CD4-positive, alpha-beta T cell (primary cell): Measurements from ENCODE around the gene SPTBN1. TPM values are rescaled to one million over a fixed set of nuclear protein-coding genes. Genes with fewer than 3 reads are reported as not detected.
"Not testable (repeated sequence)": the region's sequence is repeated elsewhere in the genome, so short reads cannot be mapped to it uniquely, and the experiment has no call there.

ENCODE experiments used
- ATAC-seq: fragments of 200-7000 bp; cut with Tn5 transposase; one replicate; pipeline ENCODE4 v1.10.0; 2022; ENCODE audit warnings: mild to moderate bottlenecking; ENCODE audit not compliant: poor library complexity
- CTCF ChIA-PET: fragments of 350-600 bp; sonication (Branson Sonifier 250); formaldehyde crosslinking; loops from one replicate; lab custom pipeline; 2021; ENCODE audit warnings: antibody characterized with exemption, inconsistent platforms; lab: Charles Lee
- POLR2A ChIA-PET: fragments of 350-600 bp; sonication (Branson Sonifier 250); formaldehyde crosslinking; loops from one replicate; lab custom pipeline; 2021; ENCODE audit warnings: antibody characterized with exemption, inconsistent platforms; lab: Charles Lee
- DNase-seq, 14 experiments: peaks; one replicate each; pipeline ENCODE4 v3.0.0-alpha.2; 2013 to 2020; ENCODE audit warnings: mixed read lengths in 2 of 14
- H3K27ac ChIP-seq, 2 donors: one replicate each; pipeline versions ENCODE4 v1.5.1 to v1.7.0; 2013; ENCODE audit warnings: low read length in 2 of 2, low read depth in 1 of 2, mild to moderate bottlenecking in 1 of 2
- H3K27me3 ChIP-seq, 2 experiments: 1 replicate in 1 of 2; 2 replicates in 1 of 2; pipeline versions ENCODE4 v1.6.1 to v1.7.0; 2013; ENCODE audit warnings: low read length in 2 of 2, control low read depth in 1 of 2, mild to moderate bottlenecking in 1 of 2, moderate library complexity in 1 of 2; ENCODE audit not compliant: insufficient read depth in 2 of 2, control insufficient read depth in 1 of 2
- H3K36me3 ChIP-seq: one replicate; pipeline ENCODE4 v1.6.1; 2013; ENCODE audit warnings: low read length, control low read depth; ENCODE audit not compliant: insufficient read depth
- H3K4me1 ChIP-seq: one replicate; pipeline ENCODE4 v1.6.1; 2013; ENCODE audit warnings: low read length, control low read depth; ENCODE audit not compliant: insufficient read depth
- H3K4me3 ChIP-seq: one replicate; pipeline ENCODE4 v1.5.1; 2013; ENCODE audit warnings: mild to moderate bottlenecking, low read length, moderate library complexity
- H3K9me3 ChIP-seq, 2 experiments: 1 replicate in 1 of 2; 2 replicates in 1 of 2; pipeline versions ENCODE4 v1.6.1 to v1.7.0; 2013; ENCODE audit warnings: low read length in 2 of 2, mild to moderate bottlenecking in 2 of 2, control low read depth in 1 of 2, moderate library complexity in 1 of 2; ENCODE audit not compliant: control insufficient read depth in 1 of 2, insufficient read depth in 1 of 2
- H3K27ac Mint-ChIP-seq: one replicate; pipeline ENCODE4 v1.8.0; 2020; ENCODE audit warnings: mixed read lengths
- H3K27me3 Mint-ChIP-seq: one replicate; pipeline ENCODE4 v1.8.0; 2021; ENCODE audit warnings: mixed read lengths
- H3K36me3 Mint-ChIP-seq: one replicate; pipeline ENCODE4 v1.8.0; 2021; ENCODE audit warnings: low read depth, mixed read lengths
- H3K4me1 Mint-ChIP-seq: one replicate; pipeline ENCODE4 v1.8.0; 2021; ENCODE audit warnings: low read depth, mixed read lengths
- H3K4me3 Mint-ChIP-seq: one replicate; pipeline ENCODE4 v1.8.0; 2020; ENCODE audit warnings: mild to moderate bottlenecking, mixed read lengths
- H3K9me3 Mint-ChIP-seq: one replicate; pipeline ENCODE4 v1.8.0; 2020; ENCODE audit warnings: mixed read lengths
- intact Hi-C, 2 experiments: fragments of 100-400 bp; cut with DNase I in 1 of 2; cut with micrococcal nuclease in 1 of 2; formaldehyde crosslinking; loops; one replicate each; pipeline versions ENCODE4 v1.15.1 to v1.9.0; 2023 to 2025; cut with DNase I, micrococcal nuclease
- total RNA-seq, 174 experiments: library from RNA in 2 of 174; stranded (reverse) in 2 of 174; gene quantifications; one replicate each; pipeline ENCODE4 v1.2.3 and lab custom pipeline; 2021 to 2026
- TF ChIP-seq, protein P1 (sequence below): fragments of 200-600 bp; IDR thresholded peaks from one replicate; pipeline ENCODE4 v1.8.0; 2022; ENCODE audit warnings: antibody characterized with exemption, mild to moderate bottlenecking

SPTBN1 gene
- total RNA-seq, 2 experiments from 2014 or later: 156 to 166 TPM

DNA sequence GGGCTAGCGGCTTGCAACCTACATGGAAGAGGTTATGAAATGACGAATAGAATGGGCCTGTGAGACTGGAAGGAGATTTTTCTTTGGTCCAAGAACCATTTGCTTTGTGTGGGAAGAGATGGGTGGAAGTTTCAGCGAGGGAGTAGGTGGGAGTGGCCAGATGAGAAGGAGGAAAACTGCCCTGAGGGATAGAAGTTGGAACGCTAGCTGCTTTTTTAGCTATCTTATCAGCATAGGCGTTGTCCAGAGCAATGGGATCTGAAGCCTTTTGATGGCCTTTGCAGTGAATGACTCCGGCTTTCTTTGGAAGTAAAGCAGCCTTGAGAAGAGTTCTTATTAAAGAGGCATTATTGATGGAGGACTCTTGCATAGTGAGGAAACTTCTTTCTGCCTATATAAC is 52.4 kb downstream of the SPTBN1 start:
- H3K4me1 Mint-ChIP-seq: no peaks in the 10 kb centered on the region
- DNase-seq (no peak), ATAC-seq (no peak)
- no peak overlapping the region for H3K4me3 ChIP-seq
- H3K9me3 ChIP-seq: no peaks in the 10 kb centered on the region
- no peak overlapping the region for H3K27ac ChIP-seq
- no peaks in the 10 kb centered on the region for H3K9me3 Mint-ChIP-seq
- intact Hi-C loops: no loop called here
- no peaks in the 10 kb centered on the region for H3K27me3 Mint-ChIP-seq
- POLR2A ChIA-PET: no interaction called here
- no peaks in the 10 kb centered on the region for H3K36me3 Mint-ChIP-seq
- no peaks in the 10 kb centered on the region for H3K27me3 ChIP-seq
- H3K4me3 Mint-ChIP-seq: no peak overlapping the region
- H3K36me3 ChIP-seq: no peaks in the 10 kb centered on the region
- H3K4me1 ChIP-seq: no peaks in the 10 kb centered on the region
- no peak overlapping the region for H3K27ac Mint-ChIP-seq
- TF ChIP-seq, protein P1, sequence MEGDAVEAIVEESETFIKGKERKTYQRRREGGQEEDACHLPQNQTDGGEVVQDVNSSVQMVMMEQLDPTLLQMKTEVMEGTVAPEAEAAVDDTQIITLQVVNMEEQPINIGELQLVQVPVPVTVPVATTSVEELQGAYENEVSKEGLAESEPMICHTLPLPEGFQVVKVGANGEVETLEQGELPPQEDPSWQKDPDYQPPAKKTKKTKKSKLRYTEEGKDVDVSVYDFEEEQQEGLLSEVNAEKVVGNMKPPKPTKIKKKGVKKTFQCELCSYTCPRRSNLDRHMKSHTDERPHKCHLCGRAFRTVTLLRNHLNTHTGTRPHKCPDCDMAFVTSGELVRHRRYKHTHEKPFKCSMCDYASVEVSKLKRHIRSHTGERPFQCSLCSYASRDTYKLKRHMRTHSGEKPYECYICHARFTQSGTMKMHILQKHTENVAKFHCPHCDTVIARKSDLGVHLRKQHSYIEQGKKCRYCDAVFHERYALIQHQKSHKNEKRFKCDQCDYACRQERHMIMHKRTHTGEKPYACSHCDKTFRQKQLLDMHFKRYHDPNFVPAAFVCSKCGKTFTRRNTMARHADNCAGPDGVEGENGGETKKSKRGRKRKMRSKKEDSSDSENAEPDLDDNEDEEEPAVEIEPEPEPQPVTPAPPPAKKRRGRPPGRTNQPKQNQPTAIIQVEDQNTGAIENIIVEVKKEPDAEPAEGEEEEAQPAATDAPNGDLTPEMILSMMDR: no peak
- CTCF ChIA-PET: no interaction called here

DNA sequence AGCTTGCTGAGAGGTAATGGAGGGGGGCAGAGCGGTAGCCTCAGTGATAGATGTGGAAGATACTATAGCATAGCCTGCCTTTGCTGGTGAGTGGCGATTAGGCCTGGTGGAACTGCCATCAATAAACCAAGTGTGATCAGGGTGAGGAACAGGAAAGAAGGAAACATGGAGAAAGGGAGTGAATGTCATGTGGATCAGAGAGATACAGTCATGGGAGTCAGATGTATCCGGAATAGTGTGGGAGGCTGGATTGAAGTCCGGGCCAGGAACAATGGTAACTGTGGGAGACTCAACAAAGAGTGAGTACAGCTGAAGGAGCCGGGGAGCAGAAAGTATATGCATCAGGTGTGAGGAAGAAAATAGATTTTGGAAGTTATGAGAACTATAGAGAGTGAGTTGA is 52.9 kb downstream of the SPTBN1 start:
- H3K4me1 ChIP-seq, H3K27ac ChIP-seq, H3K36me3 ChIP-seq, H3K4me3 ChIP-seq, CTCF ChIA-PET, H3K4me3 Mint-ChIP-seq, POLR2A ChIA-PET, H3K27ac Mint-ChIP-seq, intact Hi-C loops, H3K27me3 ChIP-seq, H3K9me3 ChIP-seq, H3K36me3 Mint-ChIP-seq, H3K9me3 Mint-ChIP-seq, DNase-seq, ATAC-seq, H3K4me1 Mint-ChIP-seq, H3K27me3 Mint-ChIP-seq: not testable (repeated sequence)

DNA sequence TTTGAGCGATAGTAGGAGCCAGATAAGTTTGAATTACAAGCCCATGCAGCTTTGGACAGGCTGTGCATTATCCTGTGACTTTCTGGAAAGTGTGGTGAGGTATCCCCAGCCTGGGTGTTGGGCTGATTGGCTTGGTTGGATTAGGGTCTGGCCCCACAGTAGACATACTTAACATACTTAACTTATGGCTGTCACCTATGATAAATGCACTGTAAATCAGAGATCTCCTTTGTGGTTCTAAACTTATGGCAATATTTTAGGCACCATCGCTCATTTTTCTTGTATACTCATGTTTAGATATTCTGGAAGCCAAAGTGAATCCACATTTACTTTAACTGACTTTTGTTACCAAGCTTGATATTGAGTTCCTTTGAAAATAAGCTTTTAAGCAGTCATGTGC is 54.8 kb downstream of the SPTBN1 start:
- Histone ChIP-seq H3K9me3 (no peaks in the 10 kb centered on the region), H3K27me3 (no peaks in the 10 kb centered on the region), H3K36me3 (no peaks in the 10 kb centered on the region), H3K4me1 (no peaks in the 10 kb centered on the region), H3K4me3 (no peak overlapping the region), H3K27ac (no peak overlapping the region)
- Mint-ChIP-seq H3K36me3 (no peaks in the 10 kb centered on the region), H3K4me1 (no peaks in the 10 kb centered on the region), H3K27ac (no peak overlapping the region), H3K9me3 (no peaks in the 10 kb centered on the region), H3K27me3 (no peaks in the 10 kb centered on the region), H3K4me3 (no peak overlapping the region)
- intact Hi-C loops: no loop called here
- POLR2A ChIA-PET: interaction anchor here (0.5 kb wide), 1 partner anchor 855 kb away, joined by 3 read pairs; no protein-coding TSS in a partner anchor
- TF ChIP-seq, protein P1: no peak
- CTCF ChIA-PET: no interaction called here
- DNase-seq (no peak), ATAC-seq (no peak)

DNA sequence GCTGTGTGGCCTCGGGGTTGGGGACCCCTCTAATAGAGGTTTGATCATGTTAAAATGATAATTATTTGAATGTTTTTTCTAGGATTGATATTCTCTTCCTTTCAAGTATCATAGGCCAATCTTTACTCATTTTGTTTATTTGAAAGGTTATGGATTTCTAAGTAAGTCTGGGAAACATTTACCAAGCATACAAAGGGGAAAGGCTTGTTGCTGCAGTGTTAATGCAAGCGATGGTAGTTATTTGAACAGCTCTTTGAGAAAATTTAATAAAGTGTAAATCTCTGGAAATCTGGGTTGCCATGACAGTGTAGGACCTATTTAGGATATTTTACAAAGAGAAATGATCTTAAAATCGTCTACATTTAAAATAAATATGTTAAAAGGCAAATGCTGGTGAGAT is 56.1 kb downstream of the SPTBN1 start:
- ATAC-seq: no peak
- Mint-ChIP-seq H3K4me3 (no peak overlapping the region), H3K4me1 (no peaks in the 10 kb centered on the region), H3K27me3 (no peaks in the 10 kb centered on the region), H3K36me3 (no peaks in the 10 kb centered on the region), H3K27ac (no peak overlapping the region), H3K9me3 (no peaks in the 10 kb centered on the region)
- Histone ChIP-seq H3K4me1 (no peaks in the 10 kb centered on the region), H3K27me3 (no peaks in the 10 kb centered on the region), H3K4me3 (no peak overlapping the region), H3K36me3 (no peaks in the 10 kb centered on the region), H3K27ac (no peak overlapping the region), H3K9me3 (no peaks in the 10 kb centered on the region)
- TF ChIP-seq, protein P1: no peak
- CTCF ChIA-PET: no interaction called here
- POLR2A ChIA-PET: no interaction called here
- no peak for DNase-seq
- intact Hi-C loops: no loop called here
